ENCODE measurements around the gene FHAD1. TPM values are rescaled to one million over a fixed set of nuclear protein-coding genes. Genes with fewer than 3 reads are reported as not detected.

The FHAD1 gene
- total RNA-seq, 1 experiment from 2014 or later, result 3.5 TPM

GRCh38 chr1:15345705-15346345 is 98.8 kb downstream of the FHAD1 start:
- TF ChIP-seq CBX3 (IDR thresholded peaks at IDR 0.05; ENCODE audit: low read depth), result no peak
- peak; percentile 27; the same call in 1 of the 2 replicates for TF ChIP-seq POLR2AphosphoS5 (IDR thresholded peaks at IDR 0.05; ENCODE audit: low read depth, low read length)
- intact Hi-C loops (cut with micrococcal nuclease), result no loop called here
- DNase-seq (ENCODE audit: low read depth, low spot score), result no peak
- no peak overlapping the region for H3K27ac ChIP-seq (ENCODE audit: low read depth, low read length)
- ChIA-PET POLR2A (no interaction called here), CTCF (interaction anchor here (1.5 kb wide), 1 partner anchor 23 kb away, joined by 4 read pairs; no protein-coding TSS in a partner anchor), RAD21 (ENCODE audit: low non-redundant PET in 1 of 2, low total read pairs in 2 of 2, uncharacterized antibody in 2 of 2, unreplicated experiment in 2 of 2) (no interaction called here)
- BruUV-seq (replicated peaks), result no TSS peak
- no peaks in the 10 kb centered on the region for H3K27me3 ChIP-seq (ENCODE audit: insufficient read depth, low read length)
- H4K20me1 ChIP-seq (ENCODE audit: insufficient read depth), result no peaks in the 10 kb centered on the region
- no peak overlapping the region for H2AFZ ChIP-seq (ENCODE audit: low read depth, low read length, poor library complexity, severe bottlenecking)
- no peaks in the 10 kb centered on the region for H3K9me2 ChIP-seq (ENCODE audit: insufficient read depth)
- H3K36me3 ChIP-seq (ENCODE audit: control insufficient read depth in 1 of 2, insufficient read depth in 2 of 2, low read length in 2 of 2), result no peaks in the 10 kb centered on the region
- no peaks in the 10 kb centered on the region for H3K79me2 ChIP-seq (ENCODE audit: insufficient read depth, low read length)
- H3K4me3 ChIP-seq (replicated peaks in 1 of 2; ENCODE audit: low read depth in 1 of 2, low read length in 2 of 2), result no peak overlapping the region
- ATAC-seq, result peak; percentile 44
- peak overlapping the region; percentile 34 for H3K9ac ChIP-seq (ENCODE audit: low read length)
- H3K4me1 ChIP-seq (ENCODE audit: control insufficient read depth in 1 of 2, insufficient read depth in 2 of 2, low read length in 2 of 2), result peaks cover 9 to 68% of the 10 kb centered on the region in 2 experiments
- H3K4me2 ChIP-seq (ENCODE audit: low read length), result peak overlapping the region; percentile 40
- no peaks in the 10 kb centered on the region for H3K9me3 ChIP-seq (ENCODE audit: control insufficient read depth in 1 of 2, insufficient read depth in 1 of 2, low read depth in 1 of 2, low read length in 2 of 2)

DNA sequence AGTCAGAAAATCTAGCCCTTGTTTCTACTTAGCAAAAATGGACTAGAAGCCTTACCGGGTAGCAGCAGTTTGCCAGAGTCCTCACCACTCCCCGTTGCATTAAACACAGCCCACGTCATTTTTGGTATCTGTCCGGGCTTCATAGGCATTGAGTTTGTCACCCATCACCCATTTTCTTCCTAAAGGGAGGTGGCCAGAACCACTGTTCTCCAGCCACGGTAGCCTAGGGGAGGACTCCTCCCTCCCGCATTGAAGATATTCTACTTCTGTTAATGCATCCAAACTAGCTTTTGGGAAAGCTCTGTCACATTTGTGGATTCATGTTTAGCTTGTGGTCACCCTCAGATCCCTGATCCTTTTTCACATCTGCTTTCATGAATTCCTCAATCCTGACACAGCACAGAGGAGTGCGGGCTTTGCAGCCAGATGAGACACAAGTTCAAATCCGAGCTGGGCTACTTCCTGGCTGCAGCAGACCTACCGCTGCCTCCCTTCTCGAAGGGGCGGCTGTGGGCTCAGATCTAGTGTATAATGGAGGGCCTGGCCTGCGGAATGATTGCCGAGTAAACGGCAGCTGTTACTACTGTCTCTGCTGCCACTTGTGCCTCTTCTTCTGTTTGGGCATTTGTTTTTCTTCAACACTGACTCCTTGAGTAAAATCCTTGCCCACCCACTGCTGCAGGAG is 99.5 kb downstream of the FHAD1 start:
- Histone ChIP-seq H3K27me3 (ENCODE audit: insufficient read depth, low read length) (no peaks in the 10 kb centered on the region), H3K9me3 (ENCODE audit: control insufficient read depth in 1 of 2, insufficient read depth in 1 of 2, low read depth in 1 of 2, low read length in 2 of 2) (no peaks in the 10 kb centered on the region), H3K9ac (ENCODE audit: low read length) (peak overlapping the region; percentile 34), H4K20me1 (ENCODE audit: insufficient read depth) (no peaks in the 10 kb centered on the region), H3K79me2 (ENCODE audit: insufficient read depth, low read length) (no peaks in the 10 kb centered on the region), H3K4me1 (ENCODE audit: control insufficient read depth in 1 of 2, insufficient read depth in 2 of 2, low read length in 2 of 2) (peaks cover 16 to 71% of the 10 kb centered on the region in 2 experiments), H3K9me2 (ENCODE audit: insufficient read depth) (no peaks in the 10 kb centered on the region), H3K27ac (ENCODE audit: low read depth, low read length) (no peak overlapping the region), H2AFZ (ENCODE audit: low read depth, low read length, poor library complexity, severe bottlenecking) (no peak overlapping the region), H3K4me3 (replicated peaks in 1 of 2; ENCODE audit: low read depth in 1 of 2, low read length in 2 of 2) (no peak overlapping the region), H3K36me3 (ENCODE audit: control insufficient read depth in 1 of 2, insufficient read depth in 2 of 2, low read length in 2 of 2) (no peaks in the 10 kb centered on the region), H3K4me2 (ENCODE audit: low read length) (peak overlapping the region; percentile 40)
- ChIA-PET CTCF (interaction anchor here (1.5 kb wide), 1 partner anchor 23 kb away, joined by 4 read pairs; no protein-coding TSS in a partner anchor), POLR2A (no interaction called here), RAD21 (ENCODE audit: low non-redundant PET in 1 of 2, low total read pairs in 2 of 2, uncharacterized antibody in 2 of 2, unreplicated experiment in 2 of 2) (no interaction called here)
- DNase-seq (ENCODE audit: low read depth, low spot score) (no peak), ATAC-seq (peak; percentile 19; the same call in 1 of the 2 replicates)
- intact Hi-C loops (cut with micrococcal nuclease), result no loop called here
- BruUV-seq (replicated peaks), result no TSS peak
- peak; percentile 9; the same call in 1 of the 2 replicates for TF ChIP-seq POLR2AphosphoS5 (IDR thresholded peaks at IDR 0.05; ENCODE audit: low read depth, low read length)
- TF ChIP-seq, protein P1, sequence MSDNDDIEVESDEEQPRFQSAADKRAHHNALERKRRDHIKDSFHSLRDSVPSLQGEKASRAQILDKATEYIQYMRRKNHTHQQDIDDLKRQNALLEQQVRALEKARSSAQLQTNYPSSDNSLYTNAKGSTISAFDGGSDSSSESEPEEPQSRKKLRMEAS (IDR thresholded peaks at IDR 0.05), result no peak

All from HCT116 (cell line).